Skeletal muscle tissue (tissue), 5 donors: ENCODE results near the gene SPINDOC. TPM values are rescaled to one million over a fixed set of nuclear protein-coding genes. Genes with fewer than 3 reads are reported as not detected.

Experiments
- H3K27ac ChIP-seq: one replicate; pipeline ENCODE4 v1.7.0; 2013; ENCODE audit warnings: mild to moderate bottlenecking, low read depth, low read length, inconsistent platforms
- H3K27me3 ChIP-seq, 3 donors: one replicate each; pipeline ENCODE4 v1.7.0; 2013; ENCODE audit warnings: low read length in 3 of 3; ENCODE audit not compliant: control insufficient read depth in 3 of 3, insufficient read depth in 3 of 3
- H3K36me3 ChIP-seq, 3 donors: one replicate each; pipeline ENCODE4 v1.7.0; 2013; ENCODE audit warnings: low read length in 3 of 3; ENCODE audit not compliant: control insufficient read depth in 3 of 3, insufficient read depth in 3 of 3
- H3K4me1 ChIP-seq, 3 donors: one replicate each; pipeline ENCODE4 v1.7.0; 2013; ENCODE audit warnings: low read length in 3 of 3, mild to moderate bottlenecking in 3 of 3; ENCODE audit not compliant: control insufficient read depth in 3 of 3, insufficient read depth in 3 of 3
- H3K4me3 ChIP-seq, 3 donors: one replicate each; pipeline ENCODE4 v1.7.0; 2013; ENCODE audit warnings: low read length in 3 of 3
- H3K9ac ChIP-seq, 3 donors: one replicate each; pipeline ENCODE4 v1.7.0; 2013; ENCODE audit warnings: low read length in 3 of 3, mild to moderate bottlenecking in 3 of 3, moderate library complexity in 2 of 3, low read depth in 1 of 3
- H3K9me3 ChIP-seq, 3 donors: one replicate each; pipeline ENCODE4 v1.7.0; 2013; ENCODE audit warnings: low read length in 3 of 3; ENCODE audit not compliant: control insufficient read depth in 3 of 3
- small RNA-seq: library from RNA; depleted of rRNA; stranded (forward); fragments of <200 nt; gene quantifications from one replicate; pipeline ENCODE3, GENCODE V24; 2014
- total RNA-seq: library from RNA; depleted of rRNA; stranded (reverse); fragments of >200 nt; gene quantifications from one replicate; pipeline ENCODE4 v1.2.3, GENCODE V29; 2014
- donor health status: Osteomylitis.

The SPINDOC gene
- total RNA-seq, 1 donor from 2014 or later, result 6.8 TPM

DNA sequence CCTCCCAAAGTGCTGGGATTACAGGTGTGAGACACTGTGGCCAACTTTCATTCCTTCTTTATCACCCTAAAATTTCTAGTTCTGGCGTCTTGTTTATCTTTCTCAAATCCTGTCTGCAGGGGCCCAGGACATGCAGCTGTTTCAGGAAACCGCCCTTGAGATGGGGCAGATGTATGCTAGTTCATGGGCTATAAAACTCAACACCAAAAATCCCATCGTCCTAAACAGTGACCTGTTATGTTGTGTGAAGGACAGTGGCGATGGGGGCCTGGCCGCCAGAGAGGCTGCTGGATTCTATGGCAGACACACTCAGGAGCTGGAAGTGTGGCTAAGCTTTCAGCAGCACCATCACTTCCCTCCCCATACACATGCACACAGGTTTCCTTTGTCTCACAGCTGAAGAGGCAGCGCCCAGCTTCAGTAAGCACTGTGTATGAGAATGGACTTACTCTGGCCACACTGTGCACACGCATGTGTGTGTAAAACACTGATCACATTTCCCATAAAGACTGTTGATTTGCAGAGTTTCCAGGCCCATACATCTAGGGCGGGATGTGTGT is 62.3 kb downstream of the SPINDOC start:
- no peaks in the 10 kb centered on the region for H3K27me3 ChIP-seq
- no peak overlapping the region for H3K4me3 ChIP-seq
- H3K9me3 ChIP-seq, result no peaks in the 10 kb centered on the region
- H3K36me3 ChIP-seq, result peaks cover 0 to 4% (median 3%) of the 10 kb centered on the region in 3 donors
- no peak overlapping the region for H3K27ac ChIP-seq
- peaks cover 42 to 51% (median 43%) of the 10 kb centered on the region in 3 donors for H3K4me1 ChIP-seq
- H3K9ac ChIP-seq, result no peak overlapping the region

DNA sequence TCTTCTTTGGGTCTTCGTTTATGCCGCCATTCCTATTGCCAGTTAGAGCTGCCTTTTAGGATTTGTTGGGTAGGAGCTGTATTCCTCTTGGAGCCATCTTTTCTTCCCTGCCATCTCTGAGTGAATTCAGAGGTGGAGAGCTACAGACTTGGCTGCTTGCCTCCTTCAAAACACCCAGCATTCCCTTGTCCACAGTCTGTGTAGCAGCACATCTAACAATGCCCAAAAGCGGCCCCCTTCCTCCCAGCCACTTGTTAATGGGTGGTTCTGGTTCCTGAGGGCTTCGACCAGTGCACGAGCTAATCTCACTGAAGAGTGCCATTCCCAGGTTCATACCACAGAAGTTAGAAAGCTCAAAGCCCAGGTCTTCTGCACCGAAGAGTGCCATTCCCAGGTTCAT is 63.4 kb downstream of the SPINDOC start:
- Histone ChIP-seq H3K4me1 (peaks cover 33 to 42% (median 33%) of the 10 kb centered on the region in 3 donors), H3K9ac (no peak overlapping the region), H3K27ac (no peak overlapping the region), H3K36me3 (peaks cover 0 to 4% (median 3%) of the 10 kb centered on the region in 3 donors), H3K27me3 (no peaks in the 10 kb centered on the region), H3K4me3 (no peak overlapping the region), H3K9me3 (no peaks in the 10 kb centered on the region)

Small RNAs within 50 kb of the gene (small RNA-seq; reads per million reads assigned to genes)
- gene AP006289.1 (not detected), gene RN7SL596P (not detected)

Other genes starting within 250 kb of the SPINDOC start
- gene PLAAT3, start 199.0 kb upstream of the SPINDOC start, total RNA-seq, result 19.8 TPM
- gene ATL3, start 142.1 kb upstream of the SPINDOC start, total RNA-seq, result 40.2 TPM
- gene RTN3, start 132.0 kb upstream of the SPINDOC start, total RNA-seq, result 28.7 TPM
- gene ZFTA, start 44.7 kb upstream of the SPINDOC start, total RNA-seq, result 15.7 TPM
- 6.8 TPM for gene MARK2, start 25.7 kb downstream of the SPINDOC start, total RNA-seq
- gene RCOR2, start 103.7 kb downstream of the SPINDOC start, total RNA-seq, result 4.2 TPM
- 4.7 TPM for gene NAA40, start 125.5 kb downstream of the SPINDOC start, total RNA-seq
- 481 TPM for gene COX8A, start 161.2 kb downstream of the SPINDOC start, total RNA-seq
- 18.3 TPM for gene OTUB1, start 173.0 kb downstream of the SPINDOC start, total RNA-seq
- gene FLRT1, start 222.5 kb downstream of the SPINDOC start, total RNA-seq, result 0.52 TPM